Germinal center (tissue), 1 donor: ENCODE measurements around the gene G2E3.
"Not testable (repeated sequence)": the region's sequence is repeated elsewhere in the genome, so short reads cannot be mapped to it uniquely, and the experiment has no call there.

Source experiments
- DNase-seq: peaks from one replicate; pipeline ENCODE4 v3.0.0; 2012; ENCODE audit warnings: mixed read lengths, low spot score

Gene G2E3

DNA sequence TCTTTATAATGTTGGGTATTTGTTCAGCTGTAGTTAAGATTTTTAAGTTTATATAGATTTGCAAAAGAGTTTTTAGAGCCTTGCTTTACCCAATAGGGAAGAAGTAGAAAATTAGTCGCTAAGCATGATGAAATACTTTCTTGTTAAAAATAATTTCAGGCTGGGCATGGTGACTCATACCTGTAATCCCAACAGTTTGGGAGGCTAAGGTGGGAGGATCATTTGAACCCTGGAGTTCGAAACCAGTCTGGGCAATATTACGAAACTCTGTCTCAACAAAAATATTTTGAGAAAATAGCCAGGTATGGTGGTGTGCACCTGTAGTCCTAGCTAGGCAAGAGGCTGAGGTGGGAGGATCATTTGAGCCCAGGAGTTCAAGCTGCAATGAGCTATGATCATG is 44.4 kb downstream of the G2E3 start:
- no peak for DNase-seq

DNA sequence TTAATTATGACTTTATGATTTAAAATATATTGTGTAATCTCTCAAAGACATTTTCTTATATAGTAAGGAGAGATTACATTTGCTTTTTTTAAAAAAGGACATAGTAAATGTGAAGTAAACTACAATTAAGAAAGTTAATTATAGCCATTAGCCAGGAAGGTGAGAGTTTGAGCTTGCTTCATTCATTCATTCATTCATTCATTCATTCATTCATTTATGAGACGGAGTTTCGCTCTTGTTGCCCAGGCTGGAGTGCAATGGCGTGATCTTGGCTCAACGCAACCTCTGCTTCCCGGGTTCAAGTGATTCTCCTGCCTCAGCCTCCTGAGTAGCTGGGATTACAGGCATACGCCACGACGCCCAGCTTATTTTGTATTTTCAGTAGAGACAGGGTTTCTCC is 45.7 kb downstream of the G2E3 start:
- not testable (repeated sequence) for DNase-seq

DNA sequence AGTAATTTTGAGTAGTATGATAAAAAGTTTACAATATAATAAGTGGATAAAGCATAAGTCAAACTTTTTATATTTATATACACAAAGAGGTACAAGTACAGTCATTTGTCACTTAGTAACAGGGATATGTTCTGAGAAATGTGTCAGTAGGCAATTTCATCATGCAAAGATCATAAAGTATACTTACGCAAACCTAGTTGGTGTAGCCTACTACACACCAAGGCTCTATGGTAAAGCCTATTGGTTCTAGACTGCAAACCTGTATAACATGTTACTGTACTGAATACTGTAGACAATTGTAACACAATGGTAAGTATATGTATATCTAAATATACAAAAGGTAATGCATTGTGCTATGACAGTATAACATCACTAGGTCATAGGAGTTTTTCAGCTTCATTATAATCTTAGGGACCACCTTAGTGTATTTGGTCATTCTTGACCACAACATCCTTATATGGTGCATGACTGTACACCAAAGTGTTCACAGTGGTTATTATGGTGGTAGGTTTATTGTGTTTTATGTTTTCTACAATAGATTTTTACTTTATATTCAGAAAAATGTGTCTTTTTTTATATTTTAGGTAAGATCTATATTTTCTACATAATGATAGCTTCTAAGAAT is 48.3 kb downstream of the G2E3 start:
- no peak for DNase-seq

DNA sequence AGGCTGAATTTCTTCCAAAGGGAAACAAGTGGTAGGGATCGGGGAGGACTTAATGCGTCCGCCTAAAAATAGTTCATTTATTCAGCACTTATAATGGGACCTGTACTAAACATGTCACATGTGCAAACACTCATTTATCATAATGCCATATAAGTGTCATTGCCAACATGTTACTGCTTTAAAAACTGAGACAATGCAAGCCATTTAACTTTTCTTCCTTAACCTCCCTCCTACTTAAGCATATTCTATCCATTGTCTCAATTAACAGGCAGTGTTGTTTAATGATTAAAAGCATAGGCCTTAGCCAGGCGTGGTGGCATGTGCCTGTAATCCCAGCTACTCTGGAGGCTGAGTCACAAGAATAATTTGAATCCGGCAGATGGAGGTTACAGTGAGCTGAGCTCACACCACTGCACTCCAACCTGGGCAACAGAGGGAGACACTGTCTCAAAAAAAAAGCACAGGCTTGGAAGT is 49.6 kb downstream of the G2E3 start:
- no peak for DNase-seq

DNA sequence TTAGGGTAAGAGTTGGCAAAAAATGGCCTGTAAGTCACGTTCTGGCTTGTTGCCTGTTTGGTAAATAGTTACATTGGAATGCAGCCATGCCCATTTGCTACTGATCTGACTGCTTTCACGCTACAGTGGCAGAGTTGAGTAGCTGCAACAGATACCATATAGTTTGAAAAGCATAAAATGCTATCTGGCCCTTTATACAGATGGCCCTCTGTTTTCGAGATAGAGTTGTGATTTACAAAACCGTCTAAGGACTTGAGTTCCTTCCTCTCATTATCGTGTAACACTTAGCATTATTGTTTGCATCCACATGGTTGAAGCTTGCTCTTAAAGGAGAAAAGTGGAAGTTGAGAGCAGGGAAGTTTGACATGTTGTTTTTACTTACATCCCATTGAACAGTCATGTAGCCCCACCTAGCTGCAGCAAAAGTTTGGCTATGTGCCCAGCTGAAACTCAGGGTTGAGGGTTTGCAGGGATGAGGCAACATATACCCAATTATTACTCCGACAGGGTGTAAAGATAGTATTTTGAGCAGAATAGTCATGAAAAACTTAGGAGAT is 51.9 kb downstream of the G2E3 start:
- no peak for DNase-seq

DNA sequence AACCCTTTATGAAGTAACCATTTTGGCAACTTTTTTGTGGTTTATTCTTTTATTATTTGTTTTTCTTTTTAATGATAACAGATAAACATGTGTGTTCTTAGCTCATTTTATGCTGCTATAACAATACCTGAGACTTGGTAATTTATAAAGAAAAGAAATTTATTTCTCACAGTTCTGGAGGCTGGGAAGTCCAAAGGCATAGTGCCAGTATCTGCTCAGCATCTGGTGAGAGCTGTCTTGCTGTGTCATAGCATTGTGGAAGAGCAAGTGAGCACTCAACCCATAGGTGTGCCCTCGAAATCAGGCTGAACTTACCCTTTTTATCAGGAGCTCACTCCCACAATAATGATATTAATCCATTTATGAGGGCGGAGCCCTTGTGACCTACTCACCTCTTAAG is 55.2 kb downstream of the G2E3 start:
- no peak for DNase-seq

DNA sequence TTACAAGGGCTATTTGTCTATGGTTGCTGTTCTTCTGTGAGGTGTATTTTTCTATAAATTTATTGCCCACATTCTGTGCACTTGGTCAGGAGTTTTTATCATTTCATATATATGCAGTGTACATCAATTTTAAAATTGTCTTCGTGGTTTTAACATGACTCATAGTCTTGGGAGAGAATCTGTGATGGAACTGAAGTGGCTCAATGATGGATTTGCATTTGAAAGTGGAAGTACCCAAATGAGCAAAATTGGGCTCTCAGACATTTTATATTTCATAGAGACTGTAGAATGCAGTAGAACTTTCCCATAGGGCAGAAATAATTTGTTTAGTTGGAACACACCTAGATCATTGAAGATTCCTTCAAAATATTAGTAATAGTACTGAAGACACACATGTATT is 61.2 kb downstream of the G2E3 start:
- DNase-seq = peak; percentile 5

DNA sequence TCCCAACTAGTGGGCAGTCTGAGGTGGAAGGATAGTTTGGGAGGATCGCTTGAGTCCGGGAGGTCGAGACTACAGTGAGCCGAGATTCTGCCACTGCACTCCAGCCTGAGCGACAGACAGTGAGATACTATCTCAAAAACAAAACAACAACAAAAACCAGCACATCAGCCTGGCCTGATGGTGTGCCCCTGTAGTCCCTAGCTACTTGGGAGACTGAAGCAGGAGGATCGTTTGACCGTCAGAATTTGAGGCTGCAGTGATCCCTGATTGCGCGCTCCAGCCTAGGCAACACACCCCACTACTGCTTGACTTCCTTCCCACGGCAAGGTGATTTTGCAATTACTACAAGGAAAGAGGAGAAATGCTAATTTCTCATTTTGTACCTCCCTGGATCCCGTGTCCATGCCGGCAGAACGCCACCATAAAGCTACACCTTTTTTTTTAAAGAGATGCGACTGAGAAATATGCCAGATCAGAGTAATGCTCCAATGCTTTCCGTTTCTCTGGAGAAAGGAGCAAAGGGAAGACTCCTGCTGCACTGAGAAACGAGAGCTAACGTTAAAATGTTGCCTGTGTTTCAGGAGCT is 62.5 kb downstream of the G2E3 start:
- peak; percentile 5 for DNase-seq

DNA sequence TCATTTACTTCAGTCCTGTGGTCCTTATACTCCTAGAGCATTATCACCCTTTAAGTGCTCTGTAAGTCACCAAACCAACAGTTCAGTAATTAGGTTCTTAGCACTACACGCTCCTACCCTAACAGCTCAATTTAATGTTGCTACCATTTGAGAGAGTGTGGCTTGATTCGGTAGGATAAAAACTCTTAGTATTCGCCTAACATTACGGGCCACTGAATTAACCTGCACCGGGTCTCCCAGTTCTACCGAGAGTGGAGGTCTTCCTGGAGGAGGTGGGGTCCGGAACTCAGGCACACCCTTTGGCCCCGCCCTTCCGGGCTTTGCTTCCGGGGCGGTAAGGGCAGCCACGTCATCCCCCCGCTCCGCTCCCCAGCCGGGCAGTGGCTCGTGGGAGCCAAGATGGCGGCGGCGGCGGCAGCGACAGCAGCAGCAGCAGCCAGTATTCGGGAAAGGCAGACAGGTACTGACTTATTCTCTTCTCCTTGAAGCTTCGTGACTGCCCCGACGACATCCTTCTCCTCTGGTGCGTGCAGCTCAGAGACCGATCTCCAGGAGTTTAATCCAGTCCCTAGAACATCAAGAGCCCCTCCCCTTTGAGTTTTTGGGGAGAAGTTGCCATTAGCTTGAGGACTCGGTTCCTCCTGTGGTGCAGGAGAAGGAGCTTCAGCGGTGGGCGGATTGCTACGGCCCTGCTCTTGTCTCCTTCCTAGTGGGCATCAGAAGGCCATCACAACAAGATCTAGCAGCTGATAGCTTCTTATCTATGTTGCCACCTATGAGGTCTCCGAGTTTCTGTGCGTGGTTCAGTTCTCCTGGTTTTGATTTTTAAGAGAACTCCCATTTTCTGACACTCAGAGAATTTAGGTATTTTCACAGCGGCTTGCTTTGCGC is 63.2 kb downstream of the G2E3 start, which contains the start of gene SCFD1:
SCFD1 (plus strand) TSS at position 380 of the 891 bp plus-strand sequence; CDS start at position 400, 20 bp downstream.
- DNase-seq = peak; percentile 90

DNA sequence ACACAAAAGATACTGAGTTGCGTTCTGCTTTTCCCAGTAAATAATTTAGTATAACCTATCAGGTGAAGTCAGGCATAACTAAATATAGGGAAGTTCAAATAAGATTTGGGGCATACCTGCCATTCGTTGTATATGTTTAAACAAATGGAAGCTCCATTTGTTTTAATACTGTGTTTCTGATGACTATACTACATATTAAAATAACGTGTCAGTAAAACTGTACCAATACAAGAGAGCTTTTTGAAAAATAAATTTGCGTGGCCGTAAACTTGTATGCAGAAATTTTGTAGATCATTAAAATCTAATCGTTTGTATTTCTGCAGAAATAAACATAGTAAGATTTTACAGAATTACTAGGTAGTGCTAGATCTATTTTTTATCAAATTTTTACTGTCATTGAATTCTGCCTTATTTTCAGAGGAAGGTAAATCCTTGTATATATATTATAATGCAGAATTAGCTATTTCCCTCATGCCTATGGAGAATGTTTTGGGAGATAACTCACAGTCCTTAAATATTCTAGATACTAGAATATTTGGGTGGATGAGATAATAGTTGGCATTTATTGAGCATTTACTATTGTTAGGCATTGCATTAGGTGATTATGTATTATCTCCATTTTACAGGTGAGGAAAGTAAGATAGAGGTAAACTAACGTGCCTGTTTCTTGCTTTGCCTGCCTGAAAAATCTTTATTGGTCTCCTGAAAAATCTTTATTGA is 64.6 kb downstream of the G2E3 start:
- DNase-seq = no peak

DNA sequence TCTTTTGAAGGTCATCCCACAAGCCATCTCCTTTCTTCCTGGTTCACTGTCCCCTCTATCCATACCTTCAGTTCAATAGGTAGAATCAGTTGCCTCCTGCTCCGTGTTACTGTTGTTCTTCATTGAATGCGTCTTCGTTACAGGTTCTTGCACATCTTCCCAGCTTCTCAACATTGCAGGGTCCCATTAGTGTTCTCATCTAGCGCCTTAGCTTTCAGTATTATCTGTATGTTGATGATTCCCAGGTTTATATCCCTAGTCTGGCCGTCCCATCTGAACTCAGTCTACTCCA is 65.1 kb downstream of the G2E3 start:
- no peak for DNase-seq

DNA sequence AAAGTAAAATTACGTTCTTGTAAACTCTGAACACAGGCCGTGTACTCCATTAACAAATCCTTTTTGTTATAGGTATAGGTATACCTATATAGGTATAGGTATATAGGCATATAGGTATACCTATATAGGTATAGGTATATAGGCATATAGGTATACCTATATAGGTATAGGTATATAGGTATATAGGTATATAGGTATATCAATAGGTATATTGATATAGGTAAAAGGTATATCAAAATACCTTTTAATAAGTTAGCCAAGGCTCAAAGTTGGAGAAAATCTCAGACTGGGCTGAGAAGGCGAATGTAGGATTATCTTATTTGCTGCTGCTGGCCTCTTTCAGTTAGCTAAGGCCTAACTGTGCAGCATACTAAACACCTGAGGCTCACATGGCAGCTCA is 66.6 kb downstream of the G2E3 start:
- no peak for DNase-seq

DNA sequence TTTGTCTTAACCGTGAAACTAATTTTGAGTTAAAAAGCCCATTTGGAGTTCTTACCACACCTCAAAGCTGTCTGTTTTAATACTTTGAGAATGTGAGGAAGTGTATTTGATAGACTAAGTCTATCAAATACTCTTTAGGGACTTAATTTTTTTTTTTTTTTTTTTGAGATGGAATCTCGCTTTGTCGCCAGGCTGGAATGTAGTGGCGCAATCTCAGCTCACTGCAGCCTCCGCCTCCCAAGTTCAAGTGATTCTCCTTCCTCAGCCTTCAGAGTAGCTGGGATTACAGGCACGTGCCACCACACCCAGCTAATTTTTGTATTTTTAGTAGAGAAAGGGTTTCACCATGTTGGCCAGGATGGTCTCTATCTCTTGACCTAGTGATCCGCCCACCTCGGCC is 70.5 kb downstream of the G2E3 start:
- DNase-seq = not testable (repeated sequence)

DNA sequence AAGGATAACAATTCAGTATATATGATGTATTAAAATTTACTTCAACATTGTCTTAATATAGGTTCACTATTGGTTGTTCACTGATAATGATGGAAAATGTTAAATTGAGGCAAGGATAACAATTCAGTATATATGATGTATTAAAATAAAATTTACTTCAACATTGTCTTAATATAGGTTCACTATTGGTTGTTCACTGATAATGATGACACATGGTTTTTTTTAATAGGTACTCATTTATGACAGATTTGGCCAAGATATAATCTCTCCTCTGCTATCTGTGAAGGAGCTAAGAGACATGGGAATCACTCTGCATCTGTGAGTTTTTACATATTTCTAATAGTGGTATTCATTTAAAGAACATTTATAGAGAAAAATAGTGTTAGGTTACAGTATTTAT is 71.3 kb downstream of the G2E3 start:
- DNase-seq = no peak

DNA sequence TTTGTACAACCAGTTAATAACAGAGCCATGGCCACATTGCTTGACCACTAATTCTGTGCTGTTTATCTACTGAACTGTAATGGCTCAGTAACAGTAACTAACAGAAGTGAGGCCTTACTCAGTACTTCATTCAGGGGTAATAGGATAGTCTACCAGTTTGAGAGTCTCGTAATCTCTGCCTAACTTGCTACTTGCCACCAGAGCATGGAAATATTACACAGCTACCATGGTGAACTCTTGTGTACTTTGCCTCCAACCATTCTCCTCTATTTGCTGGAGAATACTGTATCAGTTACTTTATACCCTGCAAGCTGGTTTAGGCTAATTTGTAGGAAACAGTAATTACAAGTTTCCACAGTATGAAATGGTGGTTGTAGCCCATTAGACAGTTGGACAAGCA is 73.8 kb downstream of the G2E3 start:
- no peak for DNase-seq

DNA sequence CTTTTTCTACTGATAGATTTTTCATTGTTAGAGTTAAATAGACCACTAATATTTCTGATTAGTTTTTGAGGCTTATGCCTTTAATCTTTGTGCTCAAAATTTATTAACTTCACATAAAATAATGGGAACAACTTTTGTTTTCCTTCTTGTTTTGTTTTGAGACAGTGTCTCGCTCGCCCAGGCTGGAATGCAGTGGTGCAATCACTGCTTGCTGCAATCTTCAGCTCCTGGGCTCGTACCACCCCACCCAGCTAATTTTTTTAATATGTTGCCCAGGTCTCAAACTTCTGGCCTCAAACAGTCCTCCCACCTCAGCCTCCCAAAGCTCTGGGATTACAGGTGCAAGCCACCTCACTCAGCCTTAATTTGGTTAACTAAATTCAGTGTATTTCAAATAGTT is 80.0 kb downstream of the G2E3 start:
- no peak for DNase-seq

DNA sequence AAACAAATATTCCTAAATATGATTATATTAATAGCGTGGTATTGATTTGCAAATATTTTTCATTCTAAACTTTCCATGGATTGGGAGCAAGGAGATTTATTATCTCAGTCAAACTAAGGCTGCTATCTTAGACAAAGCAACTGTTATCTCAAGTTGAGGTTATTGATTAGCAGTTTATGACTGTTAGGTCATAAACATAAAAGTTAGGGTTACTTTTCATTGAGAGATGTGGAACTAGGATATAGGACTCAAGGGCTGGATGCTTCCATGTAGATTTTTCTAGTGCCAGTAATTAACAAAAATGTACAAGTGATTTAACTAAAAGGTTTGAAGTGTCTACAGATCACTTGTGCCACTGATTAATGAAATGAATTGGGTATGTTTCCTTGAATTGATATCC is 82.2 kb downstream of the G2E3 start:
- DNase-seq = no peak

DNA sequence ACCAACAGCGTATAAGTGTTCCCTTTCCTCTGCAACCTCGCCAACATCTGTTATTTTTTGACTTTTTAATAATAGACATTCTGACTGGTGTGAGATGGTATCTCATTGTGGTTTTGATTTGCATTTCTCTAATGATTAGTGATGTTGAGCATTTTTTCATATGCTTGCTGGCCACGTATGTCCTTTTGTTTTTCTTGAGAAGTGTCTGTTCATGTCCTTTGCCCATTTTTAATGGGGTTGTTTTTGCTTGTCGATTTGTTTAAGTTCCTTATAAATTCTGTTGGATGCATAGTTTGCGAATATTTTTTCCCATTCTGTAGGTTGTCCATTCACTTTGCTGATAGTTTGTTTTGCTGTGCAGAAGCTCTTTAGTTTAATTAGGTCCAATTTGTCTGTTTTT is 85.5 kb downstream of the G2E3 start:
- DNase-seq = not testable (repeated sequence)

DNA sequence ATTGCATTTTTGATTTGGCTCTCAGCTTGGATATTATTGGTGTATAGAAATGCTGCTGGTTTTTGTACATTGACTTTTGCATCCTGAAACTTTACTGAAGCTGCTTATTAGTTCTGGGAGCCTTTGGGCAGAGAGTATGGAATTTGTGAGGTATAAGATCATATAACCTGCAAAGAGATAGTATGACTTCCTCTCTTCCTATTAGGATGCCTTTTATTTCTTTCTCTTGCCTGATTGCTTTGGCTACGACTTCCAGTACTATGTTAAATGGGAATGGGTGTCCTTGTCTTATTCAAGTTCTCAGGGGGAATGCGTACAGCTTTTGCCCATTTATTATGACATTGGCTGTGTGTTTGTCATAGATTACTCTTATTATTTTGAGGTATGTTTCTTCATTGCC is 86.6 kb downstream of the G2E3 start:
- DNase-seq = no peak

DNA sequence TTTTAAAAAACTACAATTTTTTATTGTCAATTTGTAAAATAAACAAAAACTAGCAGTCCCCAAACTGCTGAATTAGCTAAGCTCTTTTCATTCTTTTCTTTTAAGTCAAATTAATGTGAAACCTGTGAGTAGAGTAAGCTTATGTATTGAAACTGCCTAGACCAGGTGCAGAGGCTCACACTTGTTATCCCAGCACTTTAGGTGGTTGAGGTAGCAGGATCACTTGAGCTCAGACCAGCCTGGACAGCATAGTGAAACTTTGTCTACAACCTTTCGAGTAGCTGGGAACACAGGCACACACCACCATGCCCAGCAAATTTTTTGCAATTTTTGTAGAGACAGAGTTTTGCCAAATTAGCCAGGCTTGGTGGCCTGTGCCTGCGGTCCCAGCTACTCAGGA is 89.5 kb downstream of the G2E3 start:
- no peak for DNase-seq

DNA sequence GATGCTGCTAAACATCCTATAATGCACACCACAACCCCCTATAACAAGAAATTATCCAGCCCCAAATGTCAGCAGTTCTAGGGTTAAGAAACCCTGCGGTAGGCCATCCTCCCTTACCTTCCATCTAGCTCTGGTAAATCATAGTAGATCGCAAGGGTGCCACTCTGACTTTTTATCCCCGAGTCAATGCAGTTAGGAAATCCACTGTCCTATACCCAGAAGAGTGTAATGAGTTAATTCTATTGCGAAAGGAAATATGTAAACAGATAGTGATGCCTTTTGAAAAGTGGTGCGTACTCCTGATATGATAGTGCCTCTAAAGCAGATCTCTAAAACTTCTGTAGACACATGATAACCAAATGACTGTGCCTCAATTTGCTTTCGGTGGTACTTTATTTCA is 93.0 kb downstream of the G2E3 start:
- DNase-seq = no peak

DNA sequence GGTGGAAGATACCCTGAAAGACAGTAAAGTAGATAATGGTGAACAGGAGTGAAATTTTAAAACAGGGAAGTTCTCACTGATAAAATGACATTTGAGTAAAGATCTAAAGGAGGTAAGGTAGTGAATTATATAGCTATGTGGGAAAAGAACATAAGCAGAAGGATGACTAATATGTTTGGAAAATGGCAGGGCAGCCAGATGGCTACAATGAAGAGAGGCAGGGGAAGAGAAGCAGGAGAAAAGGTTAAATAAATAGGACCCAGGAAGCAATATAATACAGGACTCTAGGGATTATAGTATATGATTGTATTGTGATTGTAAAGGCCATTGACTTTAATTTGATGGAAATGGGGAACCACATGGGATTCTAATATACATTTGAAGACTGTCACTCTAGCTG is 96.2 kb downstream of the G2E3 start:
- DNase-seq = no peak
